Activated gamma-delta T cell treated with anti-CD3 and anti-CD28 coated beads, Interleukin-2, amount 50 U/mL, for 16 hours (primary cell): Measurements from ENCODE around the gene C19orf25.

Experiments
- DNase-seq: peaks from one replicate; pipeline ENCODE4 v3.0.0-alpha.2; 2020; ENCODE audit warnings: low read depth

C19orf25 gene

GRCh38 chr19:1496714-1497577, 17.9 kb upstream of the C19orf25 start:
- no peak for DNase-seq

GRCh38 chr19:1495799-1496713, 17.0 kb upstream of the C19orf25 start:
- DNase-seq: no peak

GRCh38 chr19:1495051-1495798, 16.2 kb upstream of the C19orf25 start:
- DNase-seq: no peak

GRCh38 chr19:1494115-1494815, 15.2 kb upstream of the C19orf25 start:
- DNase-seq: no peak

GRCh38 chr19:1492474-1493006, 13.5 kb upstream of the C19orf25 start:
- DNase-seq: no peak

GRCh38 chr19:1491849-1492170, 12.8 kb upstream of the C19orf25 start:
- no peak for DNase-seq

GRCh38 chr19:1491114-1491848, 12.3 kb upstream of the C19orf25 start, which contains the start of gene REEP6:
TSS of gene REEP6 (plus strand) at chr19:1491181. CDS start at chr19:1491270, 89 bp downstream.
- DNase-seq: no peak

- peak; percentile 95 for DNase-seq
These were observed 11.5 kb upstream of the C19orf25 start, which contains the start of gene PCSK4 for GRCh38 chr19:1490311-1491113. TSS of gene PCSK4 (minus strand) at chr19:1490350. CDS start at chr19:1490346, 4 bp downstream.

GRCh38 chr19:1489463-1490310, 10.7 kb upstream of the C19orf25 start:
- DNase-seq: no peak

- DNase-seq: no peak
These were observed 9.2 kb upstream of the C19orf25 start for GRCh38 chr19:1488282-1488601.

- no peak for DNase-seq
These were observed 8.7 kb upstream of the C19orf25 start for GRCh38 chr19:1487576-1488281.

- no peak for DNase-seq
These were observed 7.9 kb upstream of the C19orf25 start for GRCh38 chr19:1486720-1487575.

- no peak for DNase-seq
These were observed 5.0 kb upstream of the C19orf25 start for GRCh38 chr19:1483979-1484428.

- DNase-seq: no peak
These were observed 4.3 kb upstream of the C19orf25 start for GRCh38 chr19:1483131-1483978.

GRCh38 chr19:1482361-1483130, 3.5 kb upstream of the C19orf25 start:
- no peak for DNase-seq
